T-helper 2 cell treated with Interferon-gamma antibody and Interleukin-4, amounts not matched to agents 100 ng/mL and 5 ng/mL, for 36 hours (primary cell): Measurements from ENCODE around the gene NPTX1. TPM values are rescaled to one million over a fixed set of nuclear protein-coding genes. Genes with fewer than 3 reads are reported as not detected.

Experiments used
- intact Hi-C: fragments of 100-400 bp; cut with micrococcal nuclease; formaldehyde crosslinking; loops from one replicate; pipeline ENCODE4 v1.15.1; 2023
- total RNA-seq: library from RNA; stranded (reverse); gene quantifications from 2 replicates; pipeline ENCODE4 v1.2.3, GENCODE V29; 2022

The NPTX1 gene
- total RNA-seq, 1 donor from 2014 or later, result 29.5 TPM

- intact Hi-C loops, result no loop called here
Observed at GRCh38 chr17:80480248-80480647, 3.8 kb upstream of the NPTX1 start.

GRCh38 chr17:80479246-80479566, 2.8 kb upstream of the NPTX1 start:
- intact Hi-C loops, result no loop called here

GRCh38 chr17:80478487-80479245, 2.3 kb upstream of the NPTX1 start:
- intact Hi-C loops, result no loop called here

GRCh38 chr17:80477647-80478478, 1.5 kb upstream of the NPTX1 start:
- intact Hi-C loops, result no loop called here

GRCh38 chr17:80476877-80477646, 655 bp upstream of the NPTX1 start:
- intact Hi-C loops, result no loop called here

- intact Hi-C loops, result no loop called here
Observed at GRCh38 chr17:80474961-80475909, 1.2 kb downstream of the NPTX1 start.

GRCh38 chr17:80474231-80474960, 2.0 kb downstream of the NPTX1 start:
- intact Hi-C loops, result no loop called here

- intact Hi-C loops, result no loop called here
Observed at GRCh38 chr17:80473701-80474100, 2.7 kb downstream of the NPTX1 start.

- intact Hi-C loops, result no loop called here
Observed at GRCh38 chr17:80472996-80473395, 3.4 kb downstream of the NPTX1 start.

- intact Hi-C loops, result no loop called here
Observed at GRCh38 chr17:80471922-80472321, 4.5 kb downstream of the NPTX1 start.

- intact Hi-C loops, result no loop called here
Observed at GRCh38 chr17:80470603-80471002, 5.8 kb downstream of the NPTX1 start.

- intact Hi-C loops, result no loop called here
Observed at GRCh38 chr17:80469667-80470066, 6.7 kb downstream of the NPTX1 start.

GRCh38 chr17:80468781-80469493, 7.5 kb downstream of the NPTX1 start:
- intact Hi-C loops, result no loop called here

- intact Hi-C loops, result no loop called here
Observed at GRCh38 chr17:80468242-80468641, 8.2 kb downstream of the NPTX1 start.

- intact Hi-C loops, result no loop called here
Observed at GRCh38 chr17:80466188-80466705, 10.2 kb downstream of the NPTX1 start.

GRCh38 chr17:80465327-80465974, 11.0 kb downstream of the NPTX1 start:
- intact Hi-C loops, result no loop called here

- intact Hi-C loops, result no loop called here
Observed at GRCh38 chr17:80464486-80464885, 11.9 kb downstream of the NPTX1 start.

GRCh38 chr17:80463784-80464400, 12.5 kb downstream of the NPTX1 start:
- intact Hi-C loops, result no loop called here
